OCI-LY1 (cell line): ENCODE results near the gene ARF1.

ENCODE experiments used
- H2AFZ ChIP-seq: fragments of 200-600 bp; sonication (generic), shearing (Covaris generic); 2 replicates; pipeline ENCODE4 v1.6.0; 2014; ENCODE audit warnings: antibody characterized with exemption, mild to moderate bottlenecking, low read length
- H3F3A ChIP-seq: fragments of 200-600 bp; sonication (generic), shearing (Covaris generic); 2 replicates; pipeline ENCODE4 v1.6.0; 2014; ENCODE audit warnings: mild to moderate bottlenecking, antibody characterized with exemption, low read length, moderate library complexity; ENCODE audit not compliant: insufficient read depth
- H3K27ac ChIP-seq: fragments of 200-600 bp; sonication (generic); 2 replicates; pipeline ENCODE4 v1.5.1; 2014; ENCODE audit warnings: low read length, mixed run types, mild to moderate bottlenecking, low read depth; ENCODE audit not compliant: poor library complexity, severe bottlenecking
- H3K27me3 ChIP-seq: fragments of 200-600 bp; sonication (generic); 2 replicates; pipeline ENCODE4 v1.6.0; 2014; ENCODE audit warnings: antibody characterized with exemption, mild to moderate bottlenecking, low read length, moderate library complexity; ENCODE audit not compliant: insufficient read depth
- H3K36me3 ChIP-seq: fragments of 200-600 bp; sonication (generic); 2 replicates; pipeline ENCODE4 v1.6.1; 2014; ENCODE audit warnings: mild to moderate bottlenecking, antibody characterized with exemption, low read length, moderate library complexity, mixed read lengths; ENCODE audit not compliant: insufficient read depth
- H3K4me1 ChIP-seq: fragments of 200-600 bp; sonication (generic); 2 replicates; pipeline ENCODE4 v1.5.1; 2014; ENCODE audit warnings: mild to moderate bottlenecking, low read length, moderate library complexity; ENCODE audit not compliant: insufficient read depth, severe bottlenecking
- H3K4me2 ChIP-seq: fragments of 200-600 bp; sonication (generic), shearing (Covaris generic); 2 replicates; pipeline ENCODE4 v1.6.1; 2014; ENCODE audit warnings: low read length
- H3K4me3 ChIP-seq: fragments of 200-600 bp; sonication (generic); 2 replicates; pipeline ENCODE4 v1.5.1; 2014; ENCODE audit warnings: low read length, low read depth, mild to moderate bottlenecking, mixed read lengths; ENCODE audit not compliant: poor library complexity, severe bottlenecking
- H3K79me2 ChIP-seq: fragments of 200-600 bp; shearing (Covaris generic); 2 replicates; pipeline ENCODE4 v1.6.1; 2016; ENCODE audit warnings: mixed run types, low read length, mixed read lengths; ENCODE audit not compliant: insufficient read depth
- H3K9ac ChIP-seq: fragments of 200-600 bp; sonication (generic), shearing (Covaris generic); 2 replicates; pipeline ENCODE4 v1.6.1; 2014; ENCODE audit warnings: mild to moderate bottlenecking, low read length, mixed read lengths
- H3K9me2 ChIP-seq: fragments of 200-600 bp; sonication (generic), shearing (Covaris generic); 2 replicates; pipeline ENCODE4 v1.6.1; 2014; ENCODE audit warnings: low read depth, mild to moderate bottlenecking, low read length, mixed read lengths
- H3K9me3 ChIP-seq: fragments of 200-600 bp; shearing (Covaris generic); 2 replicates; pipeline ENCODE4 v1.6.1; 2014; ENCODE audit warnings: low read length, mixed read lengths
- H4K20me1 ChIP-seq: fragments of 200-600 bp; sonication (generic), shearing (Covaris generic); 2 replicates; pipeline ENCODE4 v1.6.0; 2016; ENCODE audit warnings: mild to moderate bottlenecking, low read length; ENCODE audit not compliant: insufficient read depth
- CTCF ChIP-seq: fragments of 200-600 bp; sonication (generic), shearing (Covaris generic); IDR thresholded peaks from 2 replicates; pipeline ENCODE4 v1.5.1; 2017; ENCODE audit warnings: mild to moderate bottlenecking, antibody characterized with exemption, low read length, moderate library complexity, mixed read lengths
- EZH2 ChIP-seq: fragments of 200-600 bp; sonication (generic), shearing (Covaris generic); IDR thresholded peaks from 2 replicates; pipeline ENCODE4 v1.8.0; 2017; ENCODE audit warnings: borderline replicate concordance, mixed run types, mild to moderate bottlenecking, antibody characterized with exemption, low read length, moderate library complexity, mixed read lengths

ARF1 gene

GRCh38 chr1:228143480-228144192 is 61.1 kb downstream of the ARF1 start:
- no peaks in the 10 kb centered on the region for H3F3A ChIP-seq
- peaks cover 41% of the 10 kb centered on the region for H3K4me1 ChIP-seq
- no peaks in the 10 kb centered on the region for H3K9me2 ChIP-seq
- H3K9me3 ChIP-seq, result no peaks in the 10 kb centered on the region
- no peak overlapping the region for H3K9ac ChIP-seq
- H3K4me3 ChIP-seq, result no peak overlapping the region
- no peaks in the 10 kb centered on the region for H3K27me3 ChIP-seq
- H3K27ac ChIP-seq, result no peak overlapping the region
- no peaks in the 10 kb centered on the region for H4K20me1 ChIP-seq
- H2AFZ ChIP-seq, result no peak overlapping the region
- no peak overlapping the region for H3K4me2 ChIP-seq
- peaks cover 27% of the 10 kb centered on the region; the same call in 1 of the 2 replicates for H3K79me2 ChIP-seq
- TF ChIP-seq EZH2 (no peak), CTCF (no peak)
- H3K36me3 ChIP-seq, result peaks cover 14% of the 10 kb centered on the region; the same call in 1 of the 2 replicates

GRCh38 chr1:228144193-228144992 is 61.9 kb downstream of the ARF1 start:
- H3K9me3 ChIP-seq, result no peaks in the 10 kb centered on the region
- no peak overlapping the region for H3K4me2 ChIP-seq
- H3K4me1 ChIP-seq, result peaks cover 42% of the 10 kb centered on the region
- H3K9me2 ChIP-seq, result no peaks in the 10 kb centered on the region
- peaks cover 27% of the 10 kb centered on the region; the same call in 1 of the 2 replicates for H3K79me2 ChIP-seq
- H3K4me3 ChIP-seq, result no peak overlapping the region
- no peaks in the 10 kb centered on the region for H3F3A ChIP-seq
- H2AFZ ChIP-seq, result no peak overlapping the region
- no peak overlapping the region for H3K9ac ChIP-seq
- no peaks in the 10 kb centered on the region for H4K20me1 ChIP-seq
- no peak overlapping the region for H3K27ac ChIP-seq
- no peaks in the 10 kb centered on the region for H3K27me3 ChIP-seq
- TF ChIP-seq EZH2, result no peak
- peaks cover 14% of the 10 kb centered on the region; the same call in 1 of the 2 replicates for H3K36me3 ChIP-seq

GRCh38 chr1:228144993-228145343 is 62.5 kb downstream of the ARF1 start:
- Histone ChIP-seq H3K36me3 (peaks cover 14% of the 10 kb centered on the region; the same call in 1 of the 2 replicates), H3K4me2 (no peak overlapping the region), H3K79me2 (peaks cover 27% of the 10 kb centered on the region; the same call in 1 of the 2 replicates), H3K4me1 (peaks cover 40% of the 10 kb centered on the region), H4K20me1 (no peaks in the 10 kb centered on the region), H3K27me3 (no peaks in the 10 kb centered on the region), H3K4me3 (no peak overlapping the region), H3K27ac (no peak overlapping the region), H3K9ac (no peak overlapping the region), H3F3A (no peaks in the 10 kb centered on the region), H3K9me2 (no peaks in the 10 kb centered on the region), H2AFZ (no peak overlapping the region), H3K9me3 (no peaks in the 10 kb centered on the region)
- TF ChIP-seq EZH2 (no peak), CTCF (no peak)
